ENCODE data around the gene NTF3.
"Not testable (repeated sequence)": the region's sequence is repeated elsewhere in the genome, so short reads cannot be mapped to it uniquely, and the experiment has no call there.

Gene NTF3

DNA sequence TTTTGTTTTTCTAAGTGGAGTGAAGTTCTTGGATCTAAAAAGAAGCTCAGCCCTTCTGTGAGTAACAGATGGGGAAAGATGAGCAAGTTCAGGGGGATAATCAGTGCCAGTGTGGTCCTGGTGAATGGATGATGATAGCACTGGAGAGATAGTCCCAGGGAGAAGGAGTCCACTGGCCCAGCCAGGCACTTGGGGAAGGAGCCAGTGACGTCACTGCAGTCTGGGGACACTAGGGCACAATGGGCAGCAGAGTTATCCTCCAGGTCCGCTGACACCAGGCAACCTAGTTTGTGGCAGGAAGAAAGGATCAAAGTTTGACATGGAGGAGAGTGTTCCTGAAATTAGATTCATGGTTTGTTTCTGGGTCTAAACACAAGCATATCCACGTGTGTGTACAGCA lies 101.5 kb downstream of the NTF3 start:
- H3K4me3 ChIP-seq (ENCODE audit: low read depth, low read length) = no peak overlapping the region
- TF ChIP-seq CTCF (IDR thresholded peaks at IDR 0.05; ENCODE audit: borderline replicate concordance, insufficient read depth, low read depth, low read length) = no peak

DNA sequence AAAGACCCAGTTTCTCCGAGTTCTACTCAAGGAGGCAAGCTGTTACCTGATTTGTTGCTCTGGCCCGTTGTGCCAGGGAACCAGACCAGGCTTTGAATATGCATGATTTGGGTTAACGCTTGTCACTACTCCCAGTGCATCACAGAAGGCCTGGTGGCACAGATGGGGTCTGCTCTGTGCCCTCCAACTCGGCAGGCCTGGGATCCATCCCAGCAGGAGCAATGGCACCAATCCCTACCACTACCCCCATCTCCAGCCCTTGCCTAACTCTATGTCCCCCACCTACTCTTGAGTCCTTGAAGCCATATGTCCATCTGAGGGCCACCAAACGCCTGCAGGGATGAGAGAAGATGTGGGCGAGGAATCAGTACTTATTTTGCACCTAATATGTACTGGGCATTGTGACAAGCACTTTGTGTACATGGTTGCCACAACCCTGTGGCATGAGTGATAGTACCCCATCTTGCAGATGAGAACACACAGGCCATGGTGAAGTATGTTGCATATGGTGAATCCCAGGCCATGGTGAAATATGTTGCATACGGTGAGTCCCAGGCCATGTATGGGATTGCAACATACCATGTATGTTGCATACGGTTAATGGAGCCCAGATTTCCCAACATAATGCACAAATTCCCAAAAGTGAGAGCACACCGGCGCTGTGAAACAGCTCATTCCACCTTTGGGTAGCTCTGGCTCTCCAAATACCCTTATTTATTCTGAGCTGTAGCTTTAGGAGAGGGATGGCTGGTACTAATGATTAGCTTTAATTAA lies 102.7 kb downstream of the NTF3 start:
- H3K4me3 ChIP-seq (ENCODE audit: low read depth, low read length) = no peak overlapping the region
- no peak for TF ChIP-seq CTCF (IDR thresholded peaks at IDR 0.05; ENCODE audit: borderline replicate concordance, insufficient read depth, low read depth, low read length)

DNA sequence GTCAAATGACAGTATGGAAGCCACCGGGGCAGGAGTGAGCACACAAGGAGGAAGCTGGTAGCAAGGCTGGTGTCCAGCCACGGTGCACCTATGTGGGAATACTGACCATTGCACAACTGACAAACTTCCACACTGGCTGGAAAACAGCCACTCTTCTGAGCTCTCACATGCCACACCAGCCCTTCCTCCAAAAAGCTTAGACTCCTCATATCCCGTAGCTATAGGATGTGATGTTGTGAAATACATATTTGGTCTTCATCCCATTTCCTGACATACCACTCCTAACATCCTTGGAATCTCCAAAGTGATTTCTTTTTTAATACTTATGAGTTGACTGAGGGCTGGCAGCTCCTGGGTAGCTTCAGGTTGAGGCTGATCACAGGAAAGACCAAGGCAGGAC lies 103.6 kb downstream of the NTF3 start:
- no peak overlapping the region for H3K4me3 ChIP-seq (ENCODE audit: low read depth, low read length)
- TF ChIP-seq CTCF (IDR thresholded peaks at IDR 0.05; ENCODE audit: borderline replicate concordance, insufficient read depth, low read depth, low read length) = no peak

- not testable (repeated sequence) for H3K4me3 ChIP-seq (ENCODE audit: low read depth, low read length)
These were observed 105.2 kb downstream of the NTF3 start for GRCh38 chr12:5537026-5537615.

GRCh38 chr12:5537771-5538170 lies 105.9 kb downstream of the NTF3 start:
- no peak for TF ChIP-seq CTCF (IDR thresholded peaks at IDR 0.05; ENCODE audit: borderline replicate concordance, insufficient read depth, low read depth, low read length)

More at GRCh38 chr12:5537771-5538170, 105.9 kb downstream of the NTF3 start:
- no peak overlapping the region for H3K4me3 ChIP-seq (ENCODE audit: low read depth, low read length)

Data from GM12875 (cell line).